HepG2 (cell line): ENCODE data around the gene JMJD1C. TPM values are rescaled to one million over a fixed set of nuclear protein-coding genes. Genes with fewer than 3 reads are reported as not detected.
A peak's percentile ranks its signal among the peaks of the same experiment; 100 is the strongest.

ENCODE experiments used
- AFF4 ChIP-seq: sonication (generic); formaldehyde crosslinking; IDR thresholded peaks from 2 replicates; pipeline ENCODE4 v1.4.0; 2020; ENCODE audit warnings: missing genetic modification reagents
- FOSL2 ChIP-seq: sonication (generic); formaldehyde crosslinking; IDR thresholded peaks from 2 replicates; pipeline ENCODE4 v1.4.0; 2020; ENCODE audit warnings: missing genetic modification reagents
- HOXA3 ChIP-seq: sonication (generic); formaldehyde crosslinking; IDR thresholded peaks from 2 replicates; pipeline ENCODE4 v1.5.0; 2020; ENCODE audit warnings: missing genetic modification reagents
- IRX3 ChIP-seq: sonication (generic); formaldehyde crosslinking; IDR thresholded peaks from 2 replicates; pipeline ENCODE4 v1.8.1; 2023; ENCODE audit warnings: mild to moderate bottlenecking, low read depth, missing genetic modification reagents, borderline replicate concordance
- NFE2L1 ChIP-seq: sonication (generic); formaldehyde crosslinking; IDR thresholded peaks from 2 replicates; pipeline ENCODE4 v1.4.0; 2020; ENCODE audit warnings: missing genetic modification reagents, mild to moderate bottlenecking, borderline replicate concordance
- RBAK ChIP-seq: sonication (generic); formaldehyde crosslinking; IDR thresholded peaks from 2 replicates; pipeline ENCODE4 v1.5.1; 2020; ENCODE audit warnings: mild to moderate bottlenecking, missing genetic modification reagents
- SATB2 ChIP-seq: sonication (generic); formaldehyde crosslinking; IDR thresholded peaks from 2 replicates; pipeline ENCODE4 v1.5.0; 2020; ENCODE audit warnings: missing genetic modification reagents
- SIN3A ChIP-seq: IDR thresholded peaks from 2 replicates; pipeline ENCODE4 v1.6.1; 2011; ENCODE audit warnings: low read depth, mild to moderate bottlenecking, control low read depth, low read length, borderline replicate concordance
- SMARCC2 ChIP-seq: fragments of 450-650 bp; IDR thresholded peaks from 2 replicates; pipeline ENCODE4 v1.6.1; 2017; ENCODE audit warnings: antibody characterized with exemption, mild to moderate bottlenecking
- SRY ChIP-seq: sonication (generic); formaldehyde crosslinking; IDR thresholded peaks from 2 replicates; pipeline ENCODE4 v1.8.0; 2022; ENCODE audit warnings: mild to moderate bottlenecking, missing genetic modification reagents
- TARDBP ChIP-seq: sonication (generic); formaldehyde crosslinking; IDR thresholded peaks from 2 replicates; pipeline ENCODE4 v1.8.0; 2022; ENCODE audit warnings: mild to moderate bottlenecking, missing genetic modification reagents
- TBX2 ChIP-seq: sonication (generic); formaldehyde crosslinking; IDR thresholded peaks from 2 replicates; pipeline ENCODE4 v1.5.0; 2020; ENCODE audit warnings: missing genetic modification reagents, mild to moderate bottlenecking, borderline replicate concordance
- ZEB1 ChIP-seq: IDR thresholded peaks from 2 replicates; pipeline ENCODE4 v1.6.1; 2012; ENCODE audit warnings: mild to moderate bottlenecking, low read depth, inconsistent platforms; ENCODE audit not compliant: insufficient replicate concordance
- ZFP41 ChIP-seq: sonication (generic); formaldehyde crosslinking; IDR thresholded peaks from 2 replicates; pipeline ENCODE4 v1.4.0; 2020; ENCODE audit warnings: mild to moderate bottlenecking, missing genetic modification reagents, borderline replicate concordance
- ZNF253 ChIP-seq: sonication (generic); formaldehyde crosslinking; IDR thresholded peaks from 2 replicates; pipeline ENCODE4 v1.8.0; 2022; ENCODE audit warnings: mild to moderate bottlenecking, missing genetic modification reagents, borderline replicate concordance
- ZNF326 ChIP-seq: sonication (generic); formaldehyde crosslinking; IDR thresholded peaks from 2 replicates; pipeline ENCODE4 v1.4.0; 2020; ENCODE audit warnings: missing genetic modification reagents, borderline replicate concordance
- ZNF616 ChIP-seq: sonication (generic); formaldehyde crosslinking; IDR thresholded peaks from 2 replicates; pipeline ENCODE4 v1.5.0; 2020; ENCODE audit warnings: low read depth, mild to moderate bottlenecking, missing genetic modification reagents
- ZNF629 ChIP-seq: sonication (generic); formaldehyde crosslinking; conservative IDR thresholded peaks from 2 replicates; pipeline ENCODE4 v1.5.0; 2020; ENCODE audit warnings: missing genetic modification reagents
- ZSCAN12 ChIP-seq: sonication (generic); formaldehyde crosslinking; IDR thresholded peaks from 2 replicates; pipeline ENCODE4 v1.9.0; 2021; ENCODE audit warnings: mild to moderate bottlenecking, missing genetic modification reagents
- ZSCAN20 ChIP-seq: sonication (generic); formaldehyde crosslinking; IDR thresholded peaks from 2 replicates; pipeline ENCODE4 v1.4.0; 2020; ENCODE audit warnings: missing genetic modification reagents, mild to moderate bottlenecking, borderline replicate concordance
- polyA plus RNA-seq, 8 experiments: library from polyadenylated mRNA; depleted of rRNA in 3 of 8; stranded (reverse) in 7 of 8; unstranded in 1 of 8; fragments of >200 nt; fragmentation: Illumina TruSeq in 4 of 8; extraction: Trizol in 4 of 8; gene quantifications; 2 replicates each; pipeline versions ENCODE4 v1.2.1 to v1.2.3, GENCODE V29; 2011 to 2016; ENCODE audit warnings: low read depth in 4 of 8, missing spikeins in 1 of 8, mixed read lengths in 1 of 8; ENCODE audit not compliant: insufficient read depth in 1 of 8
- total RNA-seq, 5 experiments: library from RNA; depleted of rRNA; stranded (reverse); fragments of >200 nt; fragmentation: Illumina TruSeq; extraction: Trizol; gene quantifications; 2 replicates each; pipeline ENCODE4 v1.2.3, GENCODE V29; 2016; ENCODE audit warnings: low read depth in 1 of 5
- TF ChIP-seq, protein P1 (sequence below): sonication (generic); formaldehyde crosslinking; IDR thresholded peaks from 2 replicates; pipeline ENCODE4; 2020; ENCODE audit warnings: missing genetic modification reagents, mild to moderate bottlenecking, borderline replicate concordance
- TF ChIP-seq, protein P2 (sequence below): sonication (generic); formaldehyde crosslinking; IDR thresholded peaks from 2 replicates; pipeline ENCODE4 v1.4.0; 2020; ENCODE audit warnings: missing genetic modification reagents

The JMJD1C gene
- total and polyA plus RNA-seq, 2 of the 13 experiments (the other 11 are each of a cell fraction or from before 2014, with no cell fraction given) = 42.3 to 42.7 TPM

- TF ChIP-seq, protein P1, sequence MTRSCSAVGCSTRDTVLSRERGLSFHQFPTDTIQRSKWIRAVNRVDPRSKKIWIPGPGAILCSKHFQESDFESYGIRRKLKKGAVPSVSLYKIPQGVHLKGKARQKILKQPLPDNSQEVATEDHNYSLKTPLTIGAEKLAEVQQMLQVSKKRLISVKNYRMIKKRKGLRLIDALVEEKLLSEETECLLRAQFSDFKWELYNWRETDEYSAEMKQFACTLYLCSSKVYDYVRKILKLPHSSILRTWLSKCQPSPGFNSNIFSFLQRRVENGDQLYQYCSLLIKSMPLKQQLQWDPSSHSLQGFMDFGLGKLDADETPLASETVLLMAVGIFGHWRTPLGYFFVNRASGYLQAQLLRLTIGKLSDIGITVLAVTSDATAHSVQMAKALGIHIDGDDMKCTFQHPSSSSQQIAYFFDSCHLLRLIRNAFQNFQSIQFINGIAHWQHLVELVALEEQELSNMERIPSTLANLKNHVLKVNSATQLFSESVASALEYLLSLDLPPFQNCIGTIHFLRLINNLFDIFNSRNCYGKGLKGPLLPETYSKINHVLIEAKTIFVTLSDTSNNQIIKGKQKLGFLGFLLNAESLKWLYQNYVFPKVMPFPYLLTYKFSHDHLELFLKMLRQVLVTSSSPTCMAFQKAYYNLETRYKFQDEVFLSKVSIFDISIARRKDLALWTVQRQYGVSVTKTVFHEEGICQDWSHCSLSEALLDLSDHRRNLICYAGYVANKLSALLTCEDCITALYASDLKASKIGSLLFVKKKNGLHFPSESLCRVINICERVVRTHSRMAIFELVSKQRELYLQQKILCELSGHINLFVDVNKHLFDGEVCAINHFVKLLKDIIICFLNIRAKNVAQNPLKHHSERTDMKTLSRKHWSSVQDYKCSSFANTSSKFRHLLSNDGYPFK = no peak
- 0 out of 2 replicates have a peak, but pooled peaks have one; percentile 17 for TF ChIP-seq ZSCAN12
- no peak for TF ChIP-seq SMARCC2
- no peak for TF ChIP-seq ZEB1
- TF ChIP-seq SIN3A = peak; percentile 82; the same call in 1 of the 2 replicates
- TF ChIP-seq HOXA3 (CRISPR knock-in tag) = peak; percentile 84
- no peak for TF ChIP-seq SATB2 (CRISPR knock-in tag)
- TF ChIP-seq NFE2L1 = no peak
- peak; percentile 37; the same call in 1 of the 2 replicates for TF ChIP-seq ZSCAN20 (CRISPR knock-in tag)
- TF ChIP-seq RBAK = no peak
- TF ChIP-seq TBX2 (CRISPR knock-in tag) = peak; percentile 93
- peak; percentile 88 for TF ChIP-seq FOSL2 (CRISPR knock-in tag)
- peak; percentile 45; the same call in 1 of the 2 replicates for TF ChIP-seq ZNF616 (CRISPR knock-in tag)
- TF ChIP-seq SRY (CRISPR knock-in tag) = no peak
- TF ChIP-seq AFF4 (CRISPR knock-in tag) = peak; percentile 84
- TF ChIP-seq ZNF326 (CRISPR knock-in tag) = no peak
- no peak for TF ChIP-seq IRX3 (CRISPR knock-in tag)
- TF ChIP-seq TARDBP (CRISPR knock-in tag) = peak; percentile 75
- TF ChIP-seq ZNF253 = no peak
- no peak for TF ChIP-seq ZFP41 (CRISPR knock-in tag)
- TF ChIP-seq ZNF629 (CRISPR knock-in tag) = no peak
- TF ChIP-seq, protein P2, sequence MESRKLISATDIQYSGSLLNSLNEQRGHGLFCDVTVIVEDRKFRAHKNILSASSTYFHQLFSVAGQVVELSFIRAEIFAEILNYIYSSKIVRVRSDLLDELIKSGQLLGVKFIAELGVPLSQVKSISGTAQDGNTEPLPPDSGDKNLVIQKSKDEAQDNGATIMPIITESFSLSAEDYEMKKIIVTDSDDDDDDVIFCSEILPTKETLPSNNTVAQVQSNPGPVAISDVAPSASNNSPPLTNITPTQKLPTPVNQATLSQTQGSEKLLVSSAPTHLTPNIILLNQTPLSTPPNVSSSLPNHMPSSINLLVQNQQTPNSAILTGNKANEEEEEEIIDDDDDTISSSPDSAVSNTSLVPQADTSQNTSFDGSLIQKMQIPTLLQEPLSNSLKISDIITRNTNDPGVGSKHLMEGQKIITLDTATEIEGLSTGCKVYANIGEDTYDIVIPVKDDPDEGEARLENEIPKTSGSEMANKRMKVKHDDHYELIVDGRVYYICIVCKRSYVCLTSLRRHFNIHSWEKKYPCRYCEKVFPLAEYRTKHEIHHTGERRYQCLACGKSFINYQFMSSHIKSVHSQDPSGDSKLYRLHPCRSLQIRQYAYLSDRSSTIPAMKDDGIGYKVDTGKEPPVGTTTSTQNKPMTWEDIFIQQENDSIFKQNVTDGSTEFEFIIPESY (CRISPR knock-in tag) = no peak
Observed at GRCh38 chr10:63268798-63269503, 196.8 kb downstream of the JMJD1C start (continued).
